ENCODE data around the gene PKNOX2.
A peak's percentile ranks its signal among the peaks of the same experiment; 100 is the strongest.

Gene PKNOX2

GRCh38 chr11:125425601-125426000 lies 261.1 kb downstream of the PKNOX2 start:
- DNase-seq (ENCODE audit: extremely low read depth, insufficient read length) = no peak
- Histone ChIP-seq H3K36me3 (ENCODE audit: control insufficient read depth, insufficient read depth, low read length) (no peaks in the 10 kb centered on the region), H3K27me3 (replicated peaks; ENCODE audit: control insufficient read depth, insufficient read depth, low read length) (no peaks in the 10 kb centered on the region; the same call in none of the 2 replicates), H3K4me3 (replicated peaks; ENCODE audit: low read depth, low read length) (no peak overlapping the region)
- TF ChIP-seq, protein P1, sequence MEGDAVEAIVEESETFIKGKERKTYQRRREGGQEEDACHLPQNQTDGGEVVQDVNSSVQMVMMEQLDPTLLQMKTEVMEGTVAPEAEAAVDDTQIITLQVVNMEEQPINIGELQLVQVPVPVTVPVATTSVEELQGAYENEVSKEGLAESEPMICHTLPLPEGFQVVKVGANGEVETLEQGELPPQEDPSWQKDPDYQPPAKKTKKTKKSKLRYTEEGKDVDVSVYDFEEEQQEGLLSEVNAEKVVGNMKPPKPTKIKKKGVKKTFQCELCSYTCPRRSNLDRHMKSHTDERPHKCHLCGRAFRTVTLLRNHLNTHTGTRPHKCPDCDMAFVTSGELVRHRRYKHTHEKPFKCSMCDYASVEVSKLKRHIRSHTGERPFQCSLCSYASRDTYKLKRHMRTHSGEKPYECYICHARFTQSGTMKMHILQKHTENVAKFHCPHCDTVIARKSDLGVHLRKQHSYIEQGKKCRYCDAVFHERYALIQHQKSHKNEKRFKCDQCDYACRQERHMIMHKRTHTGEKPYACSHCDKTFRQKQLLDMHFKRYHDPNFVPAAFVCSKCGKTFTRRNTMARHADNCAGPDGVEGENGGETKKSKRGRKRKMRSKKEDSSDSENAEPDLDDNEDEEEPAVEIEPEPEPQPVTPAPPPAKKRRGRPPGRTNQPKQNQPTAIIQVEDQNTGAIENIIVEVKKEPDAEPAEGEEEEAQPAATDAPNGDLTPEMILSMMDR (IDR thresholded peaks at IDR 0.05; ENCODE audit: insufficient read depth, low read length, poor library complexity, severe bottlenecking) = no peak

GRCh38 chr11:125426818-125427528 lies 262.4 kb downstream of the PKNOX2 start:
- Histone ChIP-seq H3K27me3 (replicated peaks; ENCODE audit: control insufficient read depth, insufficient read depth, low read length) (no peaks in the 10 kb centered on the region; the same call in none of the 2 replicates), H3K4me3 (replicated peaks; ENCODE audit: low read depth, low read length) (no peak overlapping the region), H3K36me3 (ENCODE audit: control insufficient read depth, insufficient read depth, low read length) (no peaks in the 10 kb centered on the region)
- TF ChIP-seq, protein P1 (IDR thresholded peaks at IDR 0.05; ENCODE audit: insufficient read depth, low read length, poor library complexity, severe bottlenecking) = no peak
- no peak for DNase-seq (ENCODE audit: extremely low read depth, insufficient read length)

- Histone ChIP-seq H3K27me3 (replicated peaks; ENCODE audit: control insufficient read depth, insufficient read depth, low read length) (no peaks in the 10 kb centered on the region; the same call in 1 of the 2 replicates), H3K4me3 (replicated peaks; ENCODE audit: low read depth, low read length) (no peak overlapping the region), H3K36me3 (ENCODE audit: control insufficient read depth, insufficient read depth, low read length) (no peaks in the 10 kb centered on the region)
- no peak for DNase-seq (ENCODE audit: extremely low read depth, insufficient read length)
- TF ChIP-seq, protein P1 (IDR thresholded peaks at IDR 0.05; ENCODE audit: insufficient read depth, low read length, poor library complexity, severe bottlenecking) = peak; percentile 43
Measured at GRCh38 chr11:125428486-125429173, 264.1 kb downstream of the PKNOX2 start.

GRCh38 chr11:125429174-125429707 lies 264.7 kb downstream of the PKNOX2 start:
- TF ChIP-seq, protein P1 (IDR thresholded peaks at IDR 0.05; ENCODE audit: insufficient read depth, low read length, poor library complexity, severe bottlenecking) = peak; percentile 90
- H3K4me3 ChIP-seq (replicated peaks; ENCODE audit: low read depth, low read length) = no peak overlapping the region
- no peaks in the 10 kb centered on the region; the same call in 1 of the 2 replicates for H3K27me3 ChIP-seq (replicated peaks; ENCODE audit: control insufficient read depth, insufficient read depth, low read length)
- no peaks in the 10 kb centered on the region for H3K36me3 ChIP-seq (ENCODE audit: control insufficient read depth, insufficient read depth, low read length)
- DNase-seq (ENCODE audit: extremely low read depth, insufficient read length) = peak; percentile 30

DNA sequence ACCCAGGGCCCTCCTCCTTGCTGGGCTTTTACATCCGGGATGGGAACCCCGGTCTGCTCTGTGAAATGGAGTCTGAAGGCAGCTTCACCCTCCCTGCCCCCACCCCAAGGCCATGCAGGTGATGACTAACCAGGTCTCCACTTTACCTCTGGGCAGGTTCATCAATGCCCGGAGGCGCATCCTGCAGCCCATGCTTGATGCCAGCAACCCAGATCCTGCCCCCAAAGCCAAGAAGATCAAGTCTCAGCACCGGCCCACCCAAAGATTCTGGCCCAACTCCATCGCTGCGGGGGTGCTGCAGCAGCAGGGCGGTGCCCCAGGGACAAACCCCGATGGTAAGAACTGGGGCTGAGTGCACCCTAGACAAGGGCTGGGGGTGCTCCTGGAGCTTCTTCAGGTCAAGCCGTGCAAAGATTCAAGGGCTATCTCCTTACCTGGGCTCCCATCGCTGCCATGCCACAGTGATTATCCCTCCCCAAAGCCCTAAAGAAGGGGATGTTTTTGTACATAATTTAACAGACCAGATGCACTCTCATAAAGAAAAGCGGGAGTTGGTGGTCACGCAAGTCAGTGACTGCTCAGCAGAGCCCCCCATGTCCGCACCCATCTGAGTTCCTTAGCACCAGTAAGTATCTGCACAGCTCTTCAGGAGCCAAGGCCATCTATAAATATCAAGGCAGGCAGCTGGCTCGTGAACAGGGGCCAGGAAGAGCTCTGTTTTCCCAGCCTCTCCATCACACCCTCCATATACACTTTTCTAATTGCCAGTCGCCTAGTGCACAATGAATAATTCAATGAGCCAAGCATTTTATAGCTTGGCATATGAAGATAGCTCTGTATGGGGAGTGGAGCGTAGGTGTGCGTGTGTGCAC lies 265.5 kb downstream of the PKNOX2 start:
- TF ChIP-seq, protein P1 (IDR thresholded peaks at IDR 0.05; ENCODE audit: insufficient read depth, low read length, poor library complexity, severe bottlenecking) = no peak
- Histone ChIP-seq H3K36me3 (ENCODE audit: control insufficient read depth, insufficient read depth, low read length) (no peaks in the 10 kb centered on the region), H3K27me3 (replicated peaks; ENCODE audit: control insufficient read depth, insufficient read depth, low read length) (no peaks in the 10 kb centered on the region), H3K4me3 (replicated peaks; ENCODE audit: low read depth, low read length) (no peak overlapping the region)
- DNase-seq (ENCODE audit: extremely low read depth, insufficient read length) = no peak
